H9 (cell line): ENCODE data around the gene BUD13. TPM values are rescaled to one million over a fixed set of nuclear protein-coding genes. Genes with fewer than 3 reads are reported as not detected.

Experiments
- DNase-seq: peaks from one replicate; pipeline ENCODE4 v3.0.0-alpha.2; 2017
- H2AFZ ChIP-seq: one replicate; pipeline ENCODE4 v1.6.1; 2013; ENCODE audit warnings: mild to moderate bottlenecking, low read length, control low read depth, moderate library complexity
- H2AK5ac ChIP-seq: 2 replicates; pipeline ENCODE4 v1.6.1; 2013; ENCODE audit warnings: low read length, control low read depth, mixed read lengths; ENCODE audit not compliant: insufficient read length
- H2BK120ac ChIP-seq: one replicate; pipeline ENCODE4 v1.6.1; 2013; ENCODE audit warnings: low read depth, mild to moderate bottlenecking, low read length, control low read depth, inconsistent platforms; ENCODE audit not compliant: poor library complexity, severe bottlenecking
- H2BK12ac ChIP-seq: 2 replicates; pipeline ENCODE4 v1.6.1; 2013; ENCODE audit warnings: low read length, control low read depth, mixed read lengths, low read depth; ENCODE audit not compliant: insufficient read length
- H2BK15ac ChIP-seq: 2 replicates; pipeline ENCODE4 v1.6.1; 2013; ENCODE audit warnings: low read depth, low read length, control low read depth
- H2BK20ac ChIP-seq: one replicate; pipeline ENCODE4 v1.6.1; 2013; ENCODE audit warnings: low read depth, mild to moderate bottlenecking, low read length, control low read depth, inconsistent platforms; ENCODE audit not compliant: poor library complexity, severe bottlenecking
- H2BK5ac ChIP-seq: 2 replicates; pipeline ENCODE4 v1.6.1; 2013; ENCODE audit warnings: low read length, control low read depth, mixed read lengths; ENCODE audit not compliant: insufficient read length
- H3K14ac ChIP-seq: 2 replicates; pipeline ENCODE4 v1.6.1; 2013; ENCODE audit warnings: low read length, control low read depth; ENCODE audit not compliant: insufficient read depth
- H3K18ac ChIP-seq: 2 replicates; pipeline ENCODE4 v1.6.1; 2013; ENCODE audit warnings: low read depth, mild to moderate bottlenecking, mixed read lengths, low read length, control low read depth; ENCODE audit not compliant: insufficient read length
- H3K23ac ChIP-seq: 2 replicates; pipeline ENCODE4 v1.6.1; 2013; ENCODE audit warnings: low read length, control low read depth, mixed read lengths, low read depth; ENCODE audit not compliant: insufficient read length
- H3K23me2 ChIP-seq: 2 replicates; pipeline ENCODE4 v1.6.1; 2013; ENCODE audit warnings: low read depth, mild to moderate bottlenecking, mixed read lengths, low read length, control low read depth; ENCODE audit not compliant: insufficient read length, poor library complexity, severe bottlenecking
- H3K27ac ChIP-seq: 2 replicates; pipeline ENCODE4 v1.5.1; 2013; ENCODE audit warnings: low read length, control low read depth, mixed read lengths, low read depth; ENCODE audit not compliant: insufficient read length
- H3K27me3 ChIP-seq: 2 replicates; pipeline ENCODE4 v1.6.1; 2013; ENCODE audit warnings: low read length, control low read depth, inconsistent platforms; ENCODE audit not compliant: insufficient read depth
- H3K4ac ChIP-seq: 2 replicates; pipeline ENCODE4 v1.6.1; 2013; ENCODE audit warnings: low read depth, mild to moderate bottlenecking, control low read depth, inconsistent platforms, low read length, moderate library complexity
- H3K4me1 ChIP-seq: 2 replicates; pipeline ENCODE4 v1.6.1; 2013; ENCODE audit warnings: low read length, control low read depth, inconsistent platforms; ENCODE audit not compliant: insufficient read depth
- H3K4me2 ChIP-seq: 2 replicates; pipeline ENCODE4 v1.6.1; 2013; ENCODE audit warnings: low read length, control low read depth, mixed read lengths; ENCODE audit not compliant: insufficient read length, insufficient read depth
- H3K56ac ChIP-seq: 2 replicates; pipeline ENCODE4 v1.6.1; 2013; ENCODE audit warnings: low read depth, mild to moderate bottlenecking, mixed read lengths, low read length, control low read depth; ENCODE audit not compliant: insufficient read length
- H3K79me1 ChIP-seq: 2 replicates; pipeline ENCODE4 v1.6.1; 2013; ENCODE audit warnings: low read depth, mild to moderate bottlenecking, moderate library complexity, low read length, control low read depth, inconsistent platforms; ENCODE audit not compliant: insufficient read depth, poor library complexity, severe bottlenecking
- H3K79me2 ChIP-seq: 2 replicates; pipeline ENCODE4 v1.6.1; 2013; ENCODE audit warnings: low read length, control low read depth, inconsistent platforms; ENCODE audit not compliant: insufficient read depth
- H3K9ac ChIP-seq: 2 replicates; pipeline ENCODE4 v1.6.1; 2013; ENCODE audit warnings: low read length, control low read depth, mixed read lengths; ENCODE audit not compliant: insufficient read length; ENCODE audit errors: extremely low read depth
- H3K9me3 ChIP-seq: one replicate; pipeline ENCODE4 v1.6.1; 2013; ENCODE audit warnings: low read depth, low read length, inconsistent platforms; ENCODE audit not compliant: control insufficient read depth
- H3T11ph ChIP-seq: one replicate; pipeline ENCODE4 v1.6.1; 2013; ENCODE audit warnings: mild to moderate bottlenecking, low read length, control low read depth, inconsistent platforms
- H4K20me1 ChIP-seq: one replicate; pipeline ENCODE4 v1.6.1; 2013; ENCODE audit not compliant: control insufficient read depth, insufficient read length, insufficient read depth
- H4K5ac ChIP-seq: 2 replicates; pipeline ENCODE4 v1.6.1; 2013; ENCODE audit warnings: low read depth, mild to moderate bottlenecking, mixed read lengths, low read length, control low read depth; ENCODE audit not compliant: insufficient read length
- H4K8ac ChIP-seq: replicated peaks from 2 replicates; pipeline ENCODE4 v1.6.1; 2013; ENCODE audit warnings: low read length, control low read depth, mixed read lengths, low read depth; ENCODE audit not compliant: insufficient read length
- H4K91ac ChIP-seq: 2 replicates; pipeline ENCODE4 v1.6.1; 2013; ENCODE audit warnings: low read depth, mild to moderate bottlenecking, moderate library complexity, mixed read lengths, low read length, control low read depth; ENCODE audit not compliant: insufficient read length
- H3K27ac Mint-ChIP-seq, 3 experiments: 2 replicates in 2 of 3; 3 replicates in 1 of 3; pipeline ENCODE4 v1.8.0; 2020 to 2021; ENCODE audit warnings: mixed read lengths in 3 of 3, mild to moderate bottlenecking in 1 of 3, moderate library complexity in 1 of 3
- H3K27me3 Mint-ChIP-seq: 2 replicates; pipeline ENCODE4 v1.8.0; 2021; ENCODE audit warnings: low read depth, mild to moderate bottlenecking, moderate library complexity, mixed read lengths
- H3K36me3 Mint-ChIP-seq, 3 experiments: 2 replicates in 2 of 3; 3 replicates in 1 of 3; pipeline ENCODE4 v1.8.0; 2020 to 2021; ENCODE audit warnings: low read depth in 3 of 3, mixed read lengths in 3 of 3; ENCODE audit not compliant: insufficient read depth in 1 of 3
- H3K4me1 Mint-ChIP-seq, 2 experiments: 2 replicates each; pipeline ENCODE4 v1.8.0; 2020; ENCODE audit warnings: mixed read lengths in 2 of 2
- H3K4me3 Mint-ChIP-seq, 2 experiments: 2 replicates in 1 of 2; 3 replicates in 1 of 2; pipeline ENCODE4 v1.8.0; 2020 to 2021; ENCODE audit warnings: mild to moderate bottlenecking in 2 of 2, mixed read lengths in 2 of 2, moderate library complexity in 1 of 2
- H3K9me3 Mint-ChIP-seq, 2 experiments: 2 replicates in 1 of 2; 3 replicates in 1 of 2; pipeline ENCODE4 v1.8.0; 2020; ENCODE audit warnings: mild to moderate bottlenecking in 2 of 2, mixed read lengths in 2 of 2, moderate library complexity in 1 of 2
- CTCF ChIP-seq: fragments of 200-600 bp; sonication (generic); conservative IDR thresholded peaks from 3 replicates; pipeline ENCODE4 v1.8.0; 2021; ENCODE audit warnings: antibody characterized with exemption, mild to moderate bottlenecking
- WGBS: extraction: QIAGEN DNeasy Blood & Tissue Kit; methylation state at CpG from one replicate; pipeline ENCODE4 v1.1.7; 2013; ENCODE audit warnings: missing lambda C conversion rate, low lambda C conversion rate, mixed read lengths; ENCODE audit not compliant: insufficient read length; ENCODE audit errors: extremely low coverage; 5-methylcytosine and 5-hydroxymethylcytosine counted together
- total RNA-seq: library from RNA; stranded (reverse); gene quantifications from 2 replicates; pipeline ENCODE4 v1.2.1, GENCODE V29; 2021

The BUD13 gene
- total RNA-seq, 1 experiment from 2014 or later = 30.0 TPM

- Mint-ChIP-seq H3K36me3 (no peaks in the 10 kb centered on the region), H3K27me3 (no peaks in the 10 kb centered on the region; the same call in 1 of the 2 replicates), H3K4me3 (no peak overlapping the region), H3K9me3 (no peaks in the 10 kb centered on the region), H3K4me1 (no peaks in the 10 kb centered on the region), H3K27ac (no peak overlapping the region)
- Histone ChIP-seq H4K20me1 (no peaks in the 10 kb centered on the region), H2BK5ac (no peak overlapping the region), H2BK12ac (no peak overlapping the region), H3T11ph (no peak overlapping the region), H2BK20ac (no peak overlapping the region), H4K5ac (no peak overlapping the region), H3K27me3 (no peaks in the 10 kb centered on the region), H3K18ac (no peak overlapping the region), H4K8ac (no peak overlapping the region), H3K23me2 (no peaks in the 10 kb centered on the region), H3K23ac (no peak overlapping the region), H2AK5ac (no peak overlapping the region), H3K4ac (no peak overlapping the region), H2BK120ac (no peak overlapping the region), H3K56ac (no peak overlapping the region), H2AFZ (no peak overlapping the region), H4K91ac (no peak overlapping the region), H3K14ac (no peak overlapping the region), H3K79me1 (no peaks in the 10 kb centered on the region), H3K4me2 (no peak overlapping the region), H3K9me3 (no peaks in the 10 kb centered on the region), H3K9ac (no peak overlapping the region), H2BK15ac (no peak overlapping the region), H3K27ac (no peak overlapping the region), H3K4me1 (no peaks in the 10 kb centered on the region), H3K79me2 (no peaks in the 10 kb centered on the region)
- no CpG with 5 or more reads among the region's 2 CpGs for WGBS
- no peak for TF ChIP-seq CTCF
- DNase-seq = no peak
Measured at GRCh38 chr11:116800610-116801009, 27.8 kb upstream of the BUD13 start.
